GM21367 (cell line): Measurements from ENCODE around the gene RNF4.
"Not testable (repeated sequence)": the region's sequence is repeated elsewhere in the genome, so short reads cannot be mapped to it uniquely, and the experiment has no call there.

Experiments used
- ATAC-seq: cut with Tn5 transposase; IDR thresholded peaks from one replicate; pipeline ENCODE4 v1.9.1; 2021; ENCODE audit not compliant: unreplicated experiment

Gene RNF4

GRCh38 chr4:2526559-2526958, 57.7 kb downstream of the RNF4 start:
- no peak for ATAC-seq

GRCh38 chr4:2534904-2535375, 66.0 kb downstream of the RNF4 start:
- ATAC-seq = no peak

GRCh38 chr4:2535376-2536192, 66.7 kb downstream of the RNF4 start:
- ATAC-seq = no peak

GRCh38 chr4:2536193-2537010, 67.5 kb downstream of the RNF4 start, which contains the start of gene FAM193A:
FAM193A (plus strand) TSS chr4:2536647; CDS start chr4:2536916, 269 bp downstream.
- peak; percentile 66 for ATAC-seq

GRCh38 chr4:2537011-2537830, 68.3 kb downstream of the RNF4 start:
- ATAC-seq = peak; percentile 13

- not testable (repeated sequence) for ATAC-seq
These were observed 74.8 kb downstream of the RNF4 start for GRCh38 chr4:2543580-2544191.

GRCh38 chr4:2545321-2546013, 76.6 kb downstream of the RNF4 start:
- ATAC-seq = no peak

- no peak for ATAC-seq
These were observed 77.4 kb downstream of the RNF4 start for GRCh38 chr4:2546286-2546823.

- ATAC-seq = not testable (repeated sequence)
These were observed 78.2 kb downstream of the RNF4 start for GRCh38 chr4:2546961-2547691.

- no peak for ATAC-seq
These were observed 82.2 kb downstream of the RNF4 start for GRCh38 chr4:2551118-2551517.

GRCh38 chr4:2552806-2553205, 83.9 kb downstream of the RNF4 start:
- no peak for ATAC-seq

- ATAC-seq = no peak
These were observed 89.4 kb downstream of the RNF4 start for GRCh38 chr4:2558301-2558700.

- ATAC-seq = no peak
These were observed 91.3 kb downstream of the RNF4 start for GRCh38 chr4:2560167-2560566.
